DND-41 (cell line): ENCODE results near the gene CDYL2.

Experiments used
- ATAC-seq: fragments of 200-7000 bp; cut with Tn5 transposase; 3 replicates; pipeline ENCODE4 v1.9.1; 2021; ENCODE audit warnings: low read depth; ENCODE audit not compliant: insufficient read depth
- DNase-seq: peaks from one replicate; pipeline ENCODE4 v3.0.0-alpha.2; 2020
- H2AFZ ChIP-seq: 2 replicates; pipeline ENCODE4 v1.6.0; 2012; ENCODE audit warnings: low read depth, low read length
- H3K27ac ChIP-seq: 2 replicates; pipeline ENCODE4 v1.5.1; 2012; ENCODE audit warnings: low read length, inconsistent platforms
- H3K27me3 ChIP-seq: fragments of 200-600 bp; sonication (generic); 2 replicates; pipeline ENCODE4 v1.6.0; 2012; ENCODE audit warnings: low read length, mild to moderate bottlenecking, inconsistent platforms; ENCODE audit not compliant: insufficient read depth, poor library complexity
- H3K36me3 ChIP-seq: 2 replicates; pipeline ENCODE4 v1.5.1; 2012; ENCODE audit warnings: low read length, inconsistent platforms; ENCODE audit not compliant: insufficient read depth
- H3K4me1 ChIP-seq: 2 replicates; pipeline ENCODE4 v1.5.1; 2012; ENCODE audit warnings: mild to moderate bottlenecking, low read length; ENCODE audit not compliant: insufficient read depth
- H3K4me2 ChIP-seq: 2 replicates; pipeline ENCODE4 v1.6.0; 2012; ENCODE audit warnings: mild to moderate bottlenecking, moderate library complexity, low read length, inconsistent platforms; ENCODE audit not compliant: insufficient read depth
- H3K4me3 ChIP-seq, 2 experiments: fragments of 200-600 bp in 1 of 2; shearing (Covaris generic) in 1 of 2; 2 replicates each; pipeline ENCODE4 v1.5.1; 2012 to 2016; ENCODE audit warnings: inconsistent platforms in 2 of 2, low read length in 2 of 2, mild to moderate bottlenecking in 2 of 2, low read depth in 1 of 2, moderate library complexity in 1 of 2
- H3K79me2 ChIP-seq: 2 replicates; pipeline ENCODE4 v1.6.0; 2012; ENCODE audit warnings: low read length, inconsistent platforms; ENCODE audit not compliant: insufficient read depth
- H3K9ac ChIP-seq: 2 replicates; pipeline ENCODE4 v1.6.0; 2012; ENCODE audit warnings: low read depth, mild to moderate bottlenecking, inconsistent platforms, low read length, moderate library complexity
- H3K9me3 ChIP-seq: 2 replicates; pipeline ENCODE4 v1.5.1; 2012; ENCODE audit warnings: low read length, moderate library complexity, mild to moderate bottlenecking, inconsistent platforms; ENCODE audit not compliant: insufficient read depth, severe bottlenecking
- H4K20me1 ChIP-seq: 2 replicates; pipeline ENCODE4 v1.6.0; 2012; ENCODE audit warnings: low read length; ENCODE audit not compliant: insufficient read depth
- EZH2 ChIP-seq: IDR thresholded peaks from 3 replicates; pipeline ENCODE4 v1.6.1; 2012; ENCODE audit warnings: borderline replicate concordance, low read depth, mild to moderate bottlenecking, moderate library complexity, low read length, inconsistent platforms; ENCODE audit not compliant: severe bottlenecking
- TF ChIP-seq, protein P1 (sequence below): IDR thresholded peaks from 2 replicates; pipeline ENCODE4 v1.5.1; 2012; ENCODE audit warnings: borderline replicate concordance, low read length, moderate library complexity, mild to moderate bottlenecking; ENCODE audit not compliant: poor library complexity, severe bottlenecking; ENCODE audit errors: extremely low read depth

The CDYL2 gene

DNA sequence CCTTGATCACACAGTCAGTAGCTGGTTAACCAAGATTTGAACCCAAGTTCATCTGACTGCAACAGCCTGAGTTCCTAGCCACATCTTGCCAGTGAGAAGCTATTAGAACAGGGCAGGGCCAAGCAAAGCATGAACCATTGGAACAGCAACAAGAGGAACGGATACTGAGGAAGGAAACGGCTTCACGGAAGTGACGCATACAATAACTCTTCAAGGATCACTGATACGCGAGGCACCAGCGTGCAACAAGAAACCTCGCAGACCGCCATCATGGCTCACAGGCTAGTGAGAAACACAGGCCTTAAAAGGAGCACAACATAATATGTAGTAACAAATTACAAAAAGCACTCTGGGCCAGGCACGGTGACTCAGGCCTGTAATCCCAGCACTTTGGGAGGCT lies 114.9 kb downstream of the CDYL2 start:
- Histone ChIP-seq H3K9me3 (no peaks in the 10 kb centered on the region), H3K4me3 (no peak overlapping the region), H3K9ac (no peak overlapping the region), H3K4me1 (no peaks in the 10 kb centered on the region), H3K36me3 (no peaks in the 10 kb centered on the region), H2AFZ (no peak overlapping the region), H3K4me2 (no peak overlapping the region), H3K27me3 (peaks cover 3% of the 10 kb centered on the region), H3K27ac (no peak overlapping the region), H4K20me1 (no peaks in the 10 kb centered on the region), H3K79me2 (no peaks in the 10 kb centered on the region)
- TF ChIP-seq, protein P1, sequence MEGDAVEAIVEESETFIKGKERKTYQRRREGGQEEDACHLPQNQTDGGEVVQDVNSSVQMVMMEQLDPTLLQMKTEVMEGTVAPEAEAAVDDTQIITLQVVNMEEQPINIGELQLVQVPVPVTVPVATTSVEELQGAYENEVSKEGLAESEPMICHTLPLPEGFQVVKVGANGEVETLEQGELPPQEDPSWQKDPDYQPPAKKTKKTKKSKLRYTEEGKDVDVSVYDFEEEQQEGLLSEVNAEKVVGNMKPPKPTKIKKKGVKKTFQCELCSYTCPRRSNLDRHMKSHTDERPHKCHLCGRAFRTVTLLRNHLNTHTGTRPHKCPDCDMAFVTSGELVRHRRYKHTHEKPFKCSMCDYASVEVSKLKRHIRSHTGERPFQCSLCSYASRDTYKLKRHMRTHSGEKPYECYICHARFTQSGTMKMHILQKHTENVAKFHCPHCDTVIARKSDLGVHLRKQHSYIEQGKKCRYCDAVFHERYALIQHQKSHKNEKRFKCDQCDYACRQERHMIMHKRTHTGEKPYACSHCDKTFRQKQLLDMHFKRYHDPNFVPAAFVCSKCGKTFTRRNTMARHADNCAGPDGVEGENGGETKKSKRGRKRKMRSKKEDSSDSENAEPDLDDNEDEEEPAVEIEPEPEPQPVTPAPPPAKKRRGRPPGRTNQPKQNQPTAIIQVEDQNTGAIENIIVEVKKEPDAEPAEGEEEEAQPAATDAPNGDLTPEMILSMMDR = no peak
- no peak for TF ChIP-seq EZH2
- DNase-seq (no peak), ATAC-seq (no peak)

DNA sequence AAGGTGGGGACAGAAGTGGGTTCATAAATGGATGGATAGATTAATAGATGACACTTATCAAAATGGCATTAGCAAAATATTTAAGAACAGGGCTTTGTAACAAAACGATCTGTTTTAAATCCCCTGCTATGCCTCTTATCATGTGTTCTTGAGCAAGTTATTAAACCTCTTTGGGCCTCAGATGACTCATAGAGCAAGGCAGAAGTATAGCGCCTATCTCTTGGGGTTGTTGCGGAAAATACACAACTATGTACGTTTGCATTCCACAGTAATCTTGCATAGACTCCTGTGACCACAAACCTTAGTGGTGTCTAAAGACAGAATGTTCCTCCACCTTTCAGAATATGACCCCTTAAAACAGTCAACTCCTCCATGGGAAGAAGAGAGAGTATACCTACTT lies 116.8 kb downstream of the CDYL2 start:
- ATAC-seq (no peak), DNase-seq (no peak)
- Histone ChIP-seq H3K4me2 (no peak overlapping the region), H3K4me3 (no peak overlapping the region), H3K27me3 (peaks cover 3% of the 10 kb centered on the region), H3K9ac (no peak overlapping the region), H3K79me2 (no peaks in the 10 kb centered on the region), H4K20me1 (no peaks in the 10 kb centered on the region), H3K27ac (no peak overlapping the region), H3K4me1 (no peaks in the 10 kb centered on the region), H3K36me3 (no peaks in the 10 kb centered on the region), H3K9me3 (no peaks in the 10 kb centered on the region), H2AFZ (no peak overlapping the region)
- TF ChIP-seq EZH2 = no peak

DNA sequence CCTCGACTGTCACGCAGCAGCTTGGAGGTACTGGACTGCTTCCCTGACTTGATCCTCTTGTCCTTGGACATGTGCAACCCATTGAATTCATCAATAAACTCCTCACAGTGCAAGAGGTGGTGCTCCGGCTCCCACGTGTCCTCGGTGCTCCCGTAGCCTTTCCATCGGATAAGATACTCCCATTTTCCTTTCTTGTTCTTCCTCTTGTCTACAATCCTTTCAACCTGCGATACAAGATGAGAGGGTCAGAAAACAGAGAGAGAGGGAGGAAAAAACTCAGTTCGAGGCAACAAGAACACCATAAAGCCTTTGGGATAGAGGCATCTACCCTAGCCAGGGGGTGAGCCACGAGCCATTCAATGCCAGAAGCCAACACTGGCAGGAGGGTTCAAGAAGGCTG lies 119.5 kb downstream of the CDYL2 start:
- TF ChIP-seq EZH2 = no peak
- TF ChIP-seq, protein P1 = no peak
- no peak overlapping the region for H3K27ac ChIP-seq
- no peaks in the 10 kb centered on the region for H4K20me1 ChIP-seq
- H3K79me2 ChIP-seq = no peaks in the 10 kb centered on the region
- H3K4me2 ChIP-seq = no peak overlapping the region
- H3K27me3 ChIP-seq = peaks cover 9% of the 10 kb centered on the region
- no peaks in the 10 kb centered on the region for H3K36me3 ChIP-seq
- H3K4me1 ChIP-seq = no peaks in the 10 kb centered on the region
- DNase-seq (no peak), ATAC-seq (no peak)
- no peak overlapping the region for H3K9ac ChIP-seq
- no peaks in the 10 kb centered on the region for H3K9me3 ChIP-seq
- no peak overlapping the region for H2AFZ ChIP-seq
- H3K4me3 ChIP-seq = no peak overlapping the region

DNA sequence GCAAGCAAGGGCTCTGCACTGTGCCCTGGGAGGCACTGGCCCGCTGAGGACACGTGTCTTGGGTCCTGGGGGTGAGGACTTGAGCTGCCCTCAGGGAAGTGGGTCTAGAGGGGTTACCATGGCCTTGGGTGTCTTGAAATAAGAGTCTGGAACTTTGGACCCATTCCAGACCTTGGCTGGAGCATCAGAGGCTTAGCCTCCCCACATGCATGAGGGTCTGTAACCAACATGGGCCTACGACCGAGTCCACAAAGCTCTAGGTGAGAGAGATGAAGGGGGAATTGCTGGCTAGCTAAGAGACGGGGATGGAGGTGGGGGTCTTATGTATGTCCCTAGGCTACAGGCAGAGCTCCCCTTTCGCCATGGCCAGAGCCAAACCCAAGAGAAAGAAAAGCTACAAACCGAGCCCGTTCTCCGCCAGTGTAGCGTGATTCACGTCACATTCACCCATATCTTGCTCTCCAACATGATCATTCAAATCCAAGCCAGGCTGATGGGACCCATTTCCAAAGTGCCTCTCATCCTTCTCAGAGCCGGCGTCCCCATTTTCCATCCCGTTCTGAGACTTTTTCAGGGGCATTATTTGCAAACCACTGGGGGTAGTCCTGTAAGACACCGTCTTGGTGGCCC lies 120.1 kb downstream of the CDYL2 start:
- Histone ChIP-seq H3K27ac (no peak overlapping the region), H4K20me1 (no peaks in the 10 kb centered on the region), H3K4me3 (no peak overlapping the region), H3K36me3 (no peaks in the 10 kb centered on the region), H3K4me2 (no peak overlapping the region), H3K9ac (no peak overlapping the region), H3K4me1 (no peaks in the 10 kb centered on the region), H3K9me3 (no peaks in the 10 kb centered on the region), H3K79me2 (no peaks in the 10 kb centered on the region), H2AFZ (no peak overlapping the region), H3K27me3 (peaks cover 9% of the 10 kb centered on the region)
- TF ChIP-seq EZH2 = no peak
- TF ChIP-seq, protein P1 = no peak
- ATAC-seq (no peak), DNase-seq (no peak)
